SIG-M5 treated with dmso at 0.1 percent for 504 hours (cell line): ENCODE results near the gene LITAF.
"Not testable (repeated sequence)": the region's sequence is repeated elsewhere in the genome, so short reads cannot be mapped to it uniquely, and the experiment has no call there.

ENCODE experiments used
- DNase-seq: peaks from one replicate; lab custom pipeline; 2025; ENCODE audit not compliant: unreplicated experiment; lab: John Stamatoyannopoulos, UW

Gene LITAF

DNA sequence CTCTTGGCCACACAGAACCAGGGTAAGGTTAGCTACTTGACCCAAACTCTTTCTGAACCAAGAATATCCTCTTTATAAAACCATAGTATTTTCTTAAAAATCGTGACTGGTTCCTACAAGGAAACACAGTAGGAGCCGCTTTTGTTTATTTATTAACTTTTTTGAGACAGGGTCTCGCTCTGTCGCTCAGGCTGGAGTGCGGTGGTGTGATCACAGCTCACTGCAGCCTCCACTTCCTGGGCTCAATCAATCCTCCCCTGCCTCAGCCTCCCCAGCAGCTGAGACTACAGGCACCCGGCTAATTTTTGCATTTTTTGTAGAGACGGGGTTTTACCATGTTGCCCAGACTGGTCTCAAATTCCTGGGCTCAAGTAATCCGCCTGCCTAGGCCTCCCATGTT lies 14.7 kb upstream of the LITAF start:
- DNase-seq = no peak

DNA sequence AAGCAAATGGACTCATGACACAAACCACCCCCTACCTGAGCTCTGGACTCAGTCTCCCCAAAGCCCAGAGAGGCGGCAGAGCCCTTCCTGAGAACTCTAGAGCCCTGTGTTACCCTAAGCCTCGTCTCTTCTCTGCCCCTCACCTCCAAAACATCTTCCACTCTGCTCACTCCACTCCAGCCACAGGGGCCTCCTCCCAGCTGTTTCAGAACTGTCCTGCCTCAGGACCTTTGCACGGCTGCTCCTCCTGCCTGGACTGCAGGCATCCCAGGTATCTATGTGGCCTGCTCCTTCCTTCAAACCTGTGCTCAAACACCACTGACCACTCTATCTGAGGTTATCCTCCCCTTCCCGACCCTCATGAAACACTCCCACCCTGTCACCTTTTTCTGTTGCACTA lies 12.9 kb upstream of the LITAF start:
- DNase-seq = no peak

DNA sequence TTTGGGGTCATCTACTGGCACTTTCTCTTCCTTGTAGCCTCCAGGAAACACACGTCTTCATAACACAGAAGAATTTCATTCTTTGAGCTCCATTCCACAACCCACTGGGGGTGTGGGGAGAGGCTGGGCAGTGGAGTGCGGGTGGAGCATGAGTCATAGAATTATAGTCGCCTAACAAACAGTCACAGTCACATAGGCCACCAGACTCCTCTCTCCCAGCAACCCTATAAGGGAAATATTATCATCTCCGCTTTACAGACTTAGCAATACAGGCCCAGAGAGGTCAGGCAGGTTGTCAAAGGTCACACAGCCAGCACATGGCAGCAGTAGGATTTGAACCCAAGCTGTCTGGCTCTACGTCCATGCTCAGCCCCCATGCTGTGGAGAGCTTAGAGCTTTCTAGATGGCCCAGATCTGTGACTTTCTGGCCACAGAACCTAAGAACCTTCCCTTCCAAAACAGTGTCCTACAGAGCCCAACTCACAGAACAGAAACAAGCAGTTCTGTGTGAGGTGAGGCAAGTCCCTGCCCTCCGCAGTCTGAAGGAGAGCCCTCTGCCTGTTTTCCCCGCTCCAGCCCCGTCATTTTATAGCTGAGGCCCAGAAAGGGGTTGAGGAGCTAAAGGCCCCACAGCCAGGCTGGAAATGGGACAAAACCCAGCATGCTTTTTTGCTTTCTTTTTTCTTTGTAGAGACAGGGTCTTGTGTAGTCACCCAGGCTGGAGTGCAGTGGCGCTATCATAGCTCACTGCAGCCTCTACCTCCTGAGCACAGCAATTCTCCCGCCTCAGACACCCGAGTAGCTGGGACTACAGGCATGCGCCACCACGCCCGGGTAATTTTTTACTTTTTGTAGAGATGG lies 10.7 kb upstream of the LITAF start:
- DNase-seq = peak; percentile 88

DNA sequence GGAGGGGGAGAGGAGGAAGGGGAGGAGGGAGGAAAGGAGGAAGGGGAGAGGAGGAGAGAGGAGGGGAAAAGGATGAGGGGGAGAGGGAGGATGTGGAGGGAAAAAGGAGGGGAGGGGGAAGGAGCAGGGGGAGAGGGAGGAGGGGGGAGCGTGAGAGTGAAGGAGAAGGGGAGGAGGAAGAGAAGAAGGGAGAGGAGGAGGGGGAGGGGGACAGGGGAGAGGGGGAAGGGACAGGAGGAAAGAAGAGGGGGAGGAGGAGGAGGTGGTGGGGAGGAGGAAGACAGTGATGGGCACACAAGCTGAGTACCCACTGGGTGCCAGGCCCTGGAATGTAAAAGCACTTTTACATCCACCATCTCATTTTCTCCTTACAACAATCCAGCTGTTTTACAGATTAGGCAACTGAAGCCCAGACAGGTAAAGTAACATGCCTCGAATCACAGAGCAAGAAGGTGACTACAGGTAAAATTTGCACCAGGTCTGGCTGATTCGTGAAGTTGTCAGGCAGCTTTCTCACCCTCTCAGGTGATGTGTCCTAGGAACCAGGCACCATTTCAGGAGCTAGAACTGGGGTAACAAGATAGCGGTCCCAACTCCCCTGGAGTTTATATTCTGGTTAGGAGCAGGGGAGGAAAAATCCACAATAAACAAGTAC lies 10.0 kb upstream of the LITAF start:
- DNase-seq = no peak

DNA sequence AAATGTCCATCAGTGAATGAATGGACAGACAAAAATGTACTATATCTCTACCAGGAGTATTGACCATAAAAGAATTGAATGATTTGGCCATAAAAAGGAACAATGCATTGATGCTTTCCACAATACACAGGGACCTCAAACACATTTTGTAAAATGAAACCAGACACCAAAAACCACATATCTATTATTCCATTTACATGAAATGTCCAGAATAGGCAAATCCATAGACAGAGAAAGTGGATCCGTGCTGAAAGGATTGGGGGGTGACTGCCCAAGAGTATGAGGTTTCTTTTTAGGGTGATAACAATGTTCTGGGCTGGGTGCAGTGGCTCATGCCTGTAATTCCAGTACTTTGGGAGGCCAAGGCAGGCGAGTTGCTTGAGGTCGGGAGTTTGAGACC lies 6.9 kb upstream of the LITAF start:
- DNase-seq = no peak

DNA sequence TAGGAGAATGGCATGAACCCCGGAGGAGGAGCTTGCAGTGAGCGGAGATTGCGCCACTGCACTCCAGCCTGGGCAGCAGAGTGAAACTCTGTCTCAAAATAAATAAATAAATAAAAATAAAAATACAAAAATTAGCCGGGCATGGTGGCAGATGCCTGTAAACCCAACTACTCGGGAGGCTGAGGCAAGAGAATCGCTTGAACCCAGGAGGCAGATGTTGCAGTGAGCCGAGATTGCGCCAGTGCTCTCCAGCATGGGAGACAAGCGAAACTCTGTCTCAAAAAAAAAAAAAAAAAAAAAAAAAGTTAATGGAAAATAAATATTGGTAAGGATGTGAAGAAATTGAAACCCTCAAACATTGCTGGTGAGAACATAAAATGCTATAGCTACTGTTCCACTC lies 6.4 kb upstream of the LITAF start:
- DNase-seq = not testable (repeated sequence)

DNA sequence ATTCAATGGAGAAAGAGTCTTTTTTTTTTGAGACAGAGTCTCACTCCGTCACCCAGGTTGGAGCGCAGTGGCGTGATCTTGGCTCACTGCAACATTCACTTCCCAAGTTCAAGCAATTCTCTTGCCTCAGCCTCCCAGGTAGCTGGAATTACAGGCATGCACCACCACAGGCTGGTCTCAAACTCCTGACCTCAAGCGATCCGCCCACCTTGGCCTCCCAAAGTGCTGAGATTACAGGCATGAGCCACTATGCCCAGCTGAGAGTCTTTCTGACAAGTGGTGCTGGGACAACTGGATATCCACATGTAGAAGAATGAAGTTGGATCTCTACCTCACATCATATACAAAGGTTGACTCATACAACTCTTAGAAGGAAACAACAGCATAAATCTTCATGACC lies 4.9 kb upstream of the LITAF start:
- DNase-seq = not testable (repeated sequence)

DNA sequence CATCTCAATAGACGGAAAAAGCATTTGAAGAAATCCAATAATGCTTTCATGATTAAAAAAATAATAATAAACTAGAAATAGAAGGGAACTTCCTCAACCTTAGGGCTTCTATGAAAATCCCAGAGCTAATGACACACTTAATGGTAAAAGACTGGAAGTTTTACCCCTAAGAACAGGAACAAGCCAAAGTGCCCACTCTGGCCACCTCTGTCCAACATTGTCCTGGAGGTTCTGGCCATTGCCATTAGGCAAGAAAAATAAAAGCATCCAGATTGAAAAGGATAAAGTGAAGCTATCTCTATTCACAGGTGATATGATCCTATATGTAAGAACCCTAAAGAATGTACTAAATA lies 2.5 kb upstream of the LITAF start:
- no peak for DNase-seq

DNA sequence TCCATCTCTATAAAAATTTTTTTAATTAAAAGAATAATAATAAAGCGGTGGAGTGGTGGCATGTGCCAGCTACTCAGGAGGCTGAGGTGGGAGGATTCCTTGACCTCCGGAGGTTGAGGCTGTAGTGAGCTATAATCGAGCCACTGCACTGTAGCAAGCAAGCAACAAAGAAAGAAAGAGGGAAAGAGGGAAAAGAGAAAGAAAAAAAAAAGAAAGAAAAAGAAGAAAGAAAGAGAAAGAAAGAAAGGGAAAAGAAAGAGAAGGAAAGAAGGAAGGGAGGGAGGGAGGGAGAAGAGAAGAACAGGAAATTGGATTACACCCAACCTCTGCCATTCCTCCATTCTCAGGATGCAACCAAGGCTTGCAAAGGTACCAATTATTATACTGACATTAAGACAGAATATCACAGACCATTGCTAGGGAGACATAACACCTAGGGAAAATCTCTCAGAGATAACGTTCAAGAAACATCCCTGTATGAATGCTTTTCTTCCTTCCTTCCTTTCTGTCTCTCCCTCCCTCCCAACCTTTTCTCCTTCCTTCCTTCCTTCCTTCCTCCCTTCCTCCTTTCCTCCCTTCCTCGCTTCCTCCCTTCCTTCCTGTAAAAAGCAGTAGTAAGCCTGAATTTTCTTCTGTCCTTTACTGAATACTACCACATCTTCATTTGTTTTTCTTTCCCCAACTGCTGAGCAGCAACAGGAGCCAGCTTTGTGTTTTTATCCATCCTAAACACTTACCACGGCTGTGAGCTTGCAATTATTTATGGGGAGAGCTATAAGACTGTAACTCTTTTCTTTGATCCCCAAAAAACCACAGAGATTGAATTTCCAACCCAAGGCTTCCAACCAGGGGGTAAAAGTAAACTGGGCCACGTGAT lies 1.8 kb upstream of the LITAF start:
- no peak for DNase-seq

DNA sequence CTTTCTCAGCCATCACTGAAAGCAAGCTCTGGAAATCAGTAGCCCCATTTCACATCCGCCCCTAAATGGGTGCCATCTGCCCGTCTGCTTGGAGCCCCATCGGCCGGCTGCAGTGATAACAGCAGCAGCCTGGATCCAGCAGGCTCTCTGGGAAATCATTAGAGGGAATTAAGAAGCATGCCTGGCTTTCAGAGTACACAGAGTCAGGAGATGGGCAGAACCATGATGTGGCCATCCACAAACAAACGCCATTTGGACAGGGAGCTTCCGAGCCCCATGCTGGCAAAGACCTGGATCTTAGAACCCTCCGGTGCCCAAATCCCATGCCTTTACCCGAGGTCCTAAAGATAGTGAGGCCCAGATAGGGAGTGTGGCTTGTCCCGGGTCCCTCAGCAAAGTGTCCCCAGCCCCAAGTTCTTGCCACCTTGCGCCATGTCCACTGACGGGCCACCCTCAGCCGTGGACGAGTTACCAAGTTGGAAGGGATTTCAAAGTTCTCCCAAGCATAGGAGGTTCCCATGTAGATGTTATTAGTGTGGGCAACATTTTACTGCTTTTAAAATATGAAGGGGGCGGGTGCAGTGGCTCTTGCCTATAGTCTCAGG lies 1.0 kb upstream of the LITAF start:
- DNase-seq = no peak

DNA sequence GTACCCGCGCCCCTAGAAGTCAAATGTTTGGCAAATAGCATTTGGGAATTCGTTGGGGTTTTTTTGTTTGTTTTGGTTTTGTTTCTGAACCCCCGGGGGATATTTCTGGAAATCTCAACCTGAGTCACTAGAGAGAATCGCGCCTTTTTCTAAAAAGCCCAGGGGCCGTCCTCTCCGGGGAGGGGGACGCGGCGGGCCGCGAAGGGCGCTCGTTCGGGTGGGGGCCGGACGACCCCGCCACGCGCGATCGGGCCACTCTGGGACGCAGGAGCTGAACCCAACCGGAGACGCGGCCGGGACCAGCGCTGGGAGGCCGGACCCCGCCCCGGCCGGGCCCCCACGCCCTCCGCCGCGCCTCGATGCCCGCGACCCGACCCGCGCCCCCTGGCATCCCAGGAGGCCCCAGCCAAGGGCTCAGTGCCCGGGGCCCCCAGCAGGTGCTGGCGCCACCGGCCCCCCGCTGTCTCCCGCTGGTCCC lies 302 bp downstream of the LITAF start:
- DNase-seq = no peak

DNA sequence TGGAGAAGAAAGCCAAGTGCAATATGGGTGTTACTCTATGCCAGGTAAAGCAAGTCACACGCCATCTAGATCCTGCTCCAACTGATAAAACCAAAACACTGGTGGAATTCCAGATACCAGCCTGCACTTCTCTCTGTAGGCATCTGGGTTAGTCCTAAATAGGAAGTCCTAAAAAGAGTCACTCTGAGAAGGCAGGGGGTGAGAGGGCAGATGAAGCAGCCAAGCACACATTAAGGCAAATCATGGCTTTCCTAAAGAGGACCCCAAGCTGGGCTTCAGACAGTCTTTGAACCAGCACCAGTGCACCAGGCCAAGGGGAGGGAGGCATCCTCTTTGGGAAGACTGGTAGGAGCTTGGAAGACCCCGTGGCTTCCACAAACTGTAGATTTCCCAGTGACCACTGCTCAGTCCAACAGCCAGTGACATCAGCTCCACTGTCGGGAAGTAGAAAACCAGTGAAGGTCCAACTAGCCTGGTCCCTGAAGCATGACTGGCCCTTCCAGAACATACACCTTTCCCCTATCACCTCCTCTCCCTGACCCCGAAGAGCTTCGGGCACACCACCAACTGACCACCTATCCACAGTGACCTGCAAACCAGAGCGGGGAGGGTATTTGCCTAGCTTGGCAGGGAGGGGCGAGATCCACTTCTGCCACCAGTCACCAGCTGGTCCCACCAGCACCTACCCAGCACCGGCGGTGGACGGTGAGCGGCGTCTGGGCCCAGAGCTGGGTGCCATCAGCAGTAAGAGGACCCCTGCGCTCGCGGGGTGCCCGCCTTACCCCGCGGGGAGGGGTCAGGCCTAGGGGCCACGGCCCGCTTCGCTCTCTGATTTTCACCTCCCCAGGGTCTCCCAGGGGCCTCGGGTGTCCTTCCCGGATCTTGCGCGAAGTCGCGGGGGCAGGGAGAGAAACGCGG lies 1.0 kb downstream of the LITAF start:
- peak; percentile 28 for DNase-seq

DNA sequence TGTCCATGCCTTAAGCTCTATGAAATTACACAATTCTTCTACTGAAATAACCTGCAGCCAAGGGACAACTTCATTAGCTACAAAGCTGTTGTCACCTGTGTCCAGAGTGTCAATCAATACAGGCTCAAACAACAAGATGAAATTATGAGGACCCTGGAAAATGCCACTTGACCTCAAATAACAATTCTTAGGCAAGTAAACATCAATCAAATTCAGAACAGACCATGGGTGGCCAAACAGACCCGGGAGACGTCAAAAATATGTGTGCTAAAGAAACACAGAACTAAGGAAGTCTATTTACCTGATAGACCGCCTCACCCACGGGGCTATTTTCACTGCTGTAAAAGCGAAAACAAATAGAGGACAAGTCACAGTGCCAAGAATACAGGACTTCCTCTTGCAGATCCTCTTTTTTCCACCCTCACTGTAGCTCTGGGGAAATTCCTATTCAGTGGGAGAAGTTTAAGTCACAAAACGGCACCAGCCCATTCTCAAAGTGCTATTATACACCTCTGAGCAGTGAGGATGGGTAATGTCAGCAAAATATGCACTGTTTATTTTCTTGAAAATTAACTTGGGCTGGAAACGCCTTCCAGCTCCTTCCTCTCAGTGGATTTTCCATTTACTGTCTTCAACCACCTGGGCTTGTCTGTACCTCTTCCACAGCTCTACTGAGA lies 2.7 kb downstream of the LITAF start:
- peak; percentile 52 for DNase-seq

DNA sequence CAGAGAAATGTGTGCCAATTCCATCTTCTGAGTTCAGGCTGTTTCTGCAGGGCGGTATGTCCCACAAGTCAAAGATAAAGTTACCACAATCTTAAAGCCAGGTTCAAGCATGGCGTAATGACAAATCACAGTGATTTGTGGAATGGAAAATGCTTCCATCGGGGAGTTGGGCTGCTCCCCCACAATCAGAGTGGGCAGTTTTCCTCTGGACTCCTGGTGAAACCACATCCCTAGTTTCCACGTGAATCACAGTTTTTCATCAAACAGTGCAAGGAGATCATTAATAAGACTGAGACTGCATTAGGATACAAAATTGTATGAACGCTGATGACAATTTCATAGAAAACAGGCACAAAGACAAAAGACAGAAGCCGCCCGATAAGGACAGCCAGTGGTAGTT lies 3.6 kb downstream of the LITAF start:
- DNase-seq = no peak

DNA sequence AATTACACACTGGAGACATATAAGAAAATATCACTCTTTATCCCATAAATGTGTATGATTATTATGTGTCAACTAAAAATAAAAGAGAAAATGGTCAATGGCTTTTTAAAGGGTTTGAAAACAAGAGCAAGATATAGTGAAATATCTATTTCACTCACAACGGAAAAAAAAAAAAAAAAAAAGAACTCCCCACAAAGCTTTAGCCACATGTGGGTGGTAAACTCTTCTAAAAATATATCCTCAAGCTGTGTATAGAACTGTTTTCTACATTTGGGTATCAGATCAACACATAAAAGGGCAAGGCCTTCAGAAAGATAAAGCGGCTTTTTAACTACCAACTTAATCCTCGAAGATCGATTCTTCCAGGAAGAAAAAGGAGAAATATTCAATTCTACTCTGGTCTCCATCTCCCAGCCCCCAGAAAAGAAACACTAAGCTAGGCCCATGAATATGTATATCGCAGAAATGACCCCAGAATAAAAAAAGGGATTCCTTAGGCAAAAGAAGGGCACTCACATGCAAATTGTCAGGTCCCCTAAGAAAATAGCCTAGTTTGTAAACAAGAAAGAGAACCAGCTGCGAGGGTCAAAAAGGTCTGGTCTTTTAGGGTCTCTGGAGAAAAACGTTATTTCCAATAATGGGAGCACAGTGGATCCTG lies 4.4 kb downstream of the LITAF start:
- DNase-seq = no peak

DNA sequence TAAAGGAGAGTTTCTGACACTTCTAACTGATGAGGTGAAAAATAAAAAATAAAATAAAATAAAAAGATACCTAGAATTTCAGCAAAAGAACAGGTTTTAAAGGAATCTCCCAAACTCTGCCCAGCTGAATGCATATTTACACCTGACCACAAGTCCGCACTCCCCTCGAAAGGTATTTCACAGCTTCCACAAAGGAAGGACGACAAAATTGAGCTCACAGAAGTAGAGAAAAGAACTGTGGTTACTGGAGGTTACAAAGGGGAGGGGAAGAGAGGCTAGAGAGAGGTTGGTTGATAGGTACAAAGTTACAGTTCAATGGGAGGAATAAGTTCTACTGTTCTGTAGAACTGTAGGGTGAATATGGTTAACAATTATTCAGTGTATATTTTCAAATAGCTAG lies 5.0 kb downstream of the LITAF start:
- DNase-seq = no peak

DNA sequence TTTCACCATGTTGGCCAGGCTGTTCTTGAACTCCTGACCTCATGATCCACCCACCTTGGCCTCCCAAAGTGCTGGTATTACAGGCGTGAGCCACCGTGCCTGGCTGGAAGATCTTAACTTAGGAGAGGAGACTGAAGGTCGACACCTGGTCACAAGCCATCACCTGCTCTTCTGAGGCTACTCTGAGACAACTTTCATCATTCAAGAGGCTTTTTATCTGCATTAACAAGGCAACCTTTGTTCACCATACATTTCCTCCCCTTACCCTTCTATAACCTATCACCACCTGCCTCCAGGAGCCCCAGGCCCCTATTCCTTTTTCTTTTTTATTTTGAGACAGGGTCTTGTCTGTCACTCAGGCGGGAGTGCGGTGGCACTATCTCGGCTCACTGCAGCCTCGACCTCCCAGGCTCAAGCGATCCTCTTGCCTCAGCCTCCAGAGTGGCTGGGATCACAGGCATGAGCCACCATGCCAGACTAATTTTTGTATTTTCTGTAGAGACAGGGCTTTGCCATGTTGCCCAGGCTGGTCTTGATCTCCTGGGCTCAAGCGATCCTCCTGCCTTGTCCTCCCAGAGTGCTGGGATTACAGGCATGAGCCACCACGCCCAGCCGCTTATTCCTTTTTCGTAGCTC lies 6.2 kb downstream of the LITAF start:
- no peak for DNase-seq

DNA sequence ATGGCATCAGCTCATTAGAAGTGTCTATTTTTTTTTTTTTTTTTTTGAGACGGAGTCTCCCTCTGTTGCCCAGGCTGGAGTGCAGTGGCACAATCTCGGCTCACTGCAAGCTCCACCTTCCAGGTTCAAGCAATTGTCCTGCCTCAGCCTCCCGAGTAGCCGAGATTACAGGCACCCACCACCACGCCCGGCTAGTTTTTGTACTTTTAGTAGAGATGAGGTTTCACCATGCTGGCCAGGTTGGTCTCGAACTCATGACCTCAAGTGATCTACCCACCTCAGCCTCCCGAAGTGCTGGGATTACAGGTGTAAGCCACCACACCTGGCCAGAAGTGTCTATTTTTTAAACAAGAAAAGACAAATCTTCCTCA lies 9.4 kb downstream of the LITAF start:
- not testable (repeated sequence) for DNase-seq
